SK-N-SH (cell line): ENCODE measurements around the gene HBA1.

Experiments
- EZH2phosphoT487 ChIP-seq: fragments of 200-600 bp; sonication (generic); IDR thresholded peaks from 2 replicates; pipeline ENCODE4 v1.6.1; 2017; ENCODE audit warnings: low read depth, mixed run types, mild to moderate bottlenecking, antibody characterized with exemption, moderate library complexity, borderline replicate concordance
- FOXJ3 ChIP-seq: sonication (generic); formaldehyde crosslinking; IDR thresholded peaks from 2 replicates; pipeline ENCODE4 v1.5.1; 2020; ENCODE audit warnings: mild to moderate bottlenecking, missing genetic modification reagents
- GABPA ChIP-seq: IDR thresholded peaks from 2 replicates; pipeline ENCODE4 v1.4.0; 2012; ENCODE audit warnings: low read depth, mild to moderate bottlenecking
- JUND ChIP-seq: IDR thresholded peaks from 2 replicates; pipeline ENCODE4 v1.4.0; 2012
- TEAD4 ChIP-seq: IDR thresholded peaks from 2 replicates; pipeline ENCODE4 v1.4.0; 2012; ENCODE audit warnings: mild to moderate bottlenecking, borderline replicate concordance; ENCODE audit not compliant: insufficient read depth
- TF ChIP-seq, protein P1 (sequence below): fragments of 200-600 bp; sonication (generic); IDR thresholded peaks from 2 replicates; pipeline ENCODE4 v1.6.1; 2017; ENCODE audit warnings: antibody characterized with exemption, mild to moderate bottlenecking, moderate library complexity

DNA sequence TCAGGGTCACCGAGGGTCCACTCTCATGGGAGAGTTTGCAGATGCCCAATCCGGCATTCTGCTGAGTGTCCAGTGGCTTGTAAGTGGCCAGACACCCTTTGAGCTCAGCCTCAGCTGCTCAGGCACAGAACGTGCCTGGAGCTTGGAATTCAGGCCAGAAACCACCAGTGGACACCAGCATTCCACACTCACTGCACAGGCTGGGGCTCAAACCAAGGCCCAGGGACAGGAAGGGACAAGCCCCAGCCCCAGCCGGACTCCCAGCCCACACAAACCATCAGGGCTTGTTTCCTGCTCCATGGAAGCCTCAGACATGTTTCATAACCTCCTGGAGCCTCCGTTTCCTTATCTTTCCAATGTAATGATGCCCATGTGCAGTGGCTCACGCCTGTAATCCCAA, 33.0 kb upstream of the HBA1 start:
- TF ChIP-seq, protein P1, sequence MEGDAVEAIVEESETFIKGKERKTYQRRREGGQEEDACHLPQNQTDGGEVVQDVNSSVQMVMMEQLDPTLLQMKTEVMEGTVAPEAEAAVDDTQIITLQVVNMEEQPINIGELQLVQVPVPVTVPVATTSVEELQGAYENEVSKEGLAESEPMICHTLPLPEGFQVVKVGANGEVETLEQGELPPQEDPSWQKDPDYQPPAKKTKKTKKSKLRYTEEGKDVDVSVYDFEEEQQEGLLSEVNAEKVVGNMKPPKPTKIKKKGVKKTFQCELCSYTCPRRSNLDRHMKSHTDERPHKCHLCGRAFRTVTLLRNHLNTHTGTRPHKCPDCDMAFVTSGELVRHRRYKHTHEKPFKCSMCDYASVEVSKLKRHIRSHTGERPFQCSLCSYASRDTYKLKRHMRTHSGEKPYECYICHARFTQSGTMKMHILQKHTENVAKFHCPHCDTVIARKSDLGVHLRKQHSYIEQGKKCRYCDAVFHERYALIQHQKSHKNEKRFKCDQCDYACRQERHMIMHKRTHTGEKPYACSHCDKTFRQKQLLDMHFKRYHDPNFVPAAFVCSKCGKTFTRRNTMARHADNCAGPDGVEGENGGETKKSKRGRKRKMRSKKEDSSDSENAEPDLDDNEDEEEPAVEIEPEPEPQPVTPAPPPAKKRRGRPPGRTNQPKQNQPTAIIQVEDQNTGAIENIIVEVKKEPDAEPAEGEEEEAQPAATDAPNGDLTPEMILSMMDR = no peak
- TF ChIP-seq FOXJ3 = no peak
- no peak for TF ChIP-seq JUND
- TF ChIP-seq EZH2phosphoT487 = no peak
- no peak for TF ChIP-seq GABPA
- no peak for TF ChIP-seq TEAD4
